Lung (tissue), 12 donors: Measurements from ENCODE around the gene LEPROT. TPM values are rescaled to one million over a fixed set of nuclear protein-coding genes. Genes with fewer than 3 reads are reported as not detected.

Experiments used
- ATAC-seq: fragments of 200-7000 bp; cut with Tn5 transposase; one replicate; pipeline ENCODE4 v1.9.1; 2020; ENCODE audit warnings: moderate number of reproducible peaks; ENCODE audit not compliant: insufficient read depth, low FRiP score
- DNase-seq, 3 donors: peaks; one replicate each; pipeline ENCODE4 v3.0.0-alpha.2; 2013 to 2017
- H3K27ac ChIP-seq, 2 donors: one replicate each; pipeline ENCODE4 v1.5.1; 2013; ENCODE audit warnings: mild to moderate bottlenecking in 2 of 2, moderate library complexity in 2 of 2, control low read depth in 1 of 2, inconsistent platforms in 1 of 2, low read depth in 1 of 2, low read length in 1 of 2
- H3K27me3 ChIP-seq, 3 donors: one replicate each; pipeline ENCODE4 v1.5.1; 2013; ENCODE audit warnings: low read length in 2 of 3; ENCODE audit not compliant: control insufficient read depth in 3 of 3, insufficient read depth in 3 of 3
- H3K36me3 ChIP-seq, 4 donors: one replicate each; pipeline ENCODE4 v1.5.1; 2013; ENCODE audit warnings: low read length in 4 of 4, mild to moderate bottlenecking in 1 of 4, moderate library complexity in 1 of 4; ENCODE audit not compliant: control insufficient read depth in 4 of 4, insufficient read depth in 4 of 4
- H3K4me1 ChIP-seq, 5 donors: one replicate each; pipeline ENCODE4 v1.5.1; 2013; ENCODE audit warnings: low read length in 5 of 5, mild to moderate bottlenecking in 2 of 5, moderate library complexity in 1 of 5; ENCODE audit not compliant: control insufficient read depth in 5 of 5, insufficient read depth in 5 of 5
- H3K4me3 ChIP-seq: one replicate; pipeline ENCODE4 v1.5.1; 2013; ENCODE audit warnings: mild to moderate bottlenecking, control low read depth, moderate library complexity
- H3K9ac ChIP-seq, 2 donors: one replicate each; pipeline ENCODE4 v1.5.1; 2013; ENCODE audit warnings: low read length in 2 of 2, control low read depth in 1 of 2; ENCODE audit not compliant: insufficient read depth in 1 of 2
- H3K9me3 ChIP-seq, 4 donors: one replicate each; pipeline ENCODE4 v1.5.1; 2013; ENCODE audit warnings: low read length in 3 of 4, mild to moderate bottlenecking in 1 of 4, moderate library complexity in 1 of 4; ENCODE audit not compliant: control insufficient read depth in 4 of 4, insufficient read depth in 3 of 4
- CTCF ChIP-seq: IDR thresholded peaks from 2 replicates; pipeline ENCODE4 v1.5.1; 2012; ENCODE audit warnings: mild to moderate bottlenecking; ENCODE audit errors: control extremely low read depth, extremely low read depth
- WGBS, 2 donors: extraction: QIAGEN DNeasy Blood & Tissue Kit; methylation state at CpG; one replicate each; pipeline ENCODE4 v1.1.7; 2013; 5-methylcytosine and 5-hydroxymethylcytosine counted together
- polyA plus RNA-seq, 2 donors: library from polyadenylated mRNA; stranded (reverse); fragments of 200-250 nt; gene quantifications; one replicate each; pipeline ENCODE4 v1.2.1, GENCODE V29; 2013
- total RNA-seq, 2 donors: library from RNA; depleted of rRNA in 1 of 2; stranded (reverse); fragments of >200 nt in 1 of 2; gene quantifications; one replicate each; pipeline ENCODE4 v1.2.1, GENCODE V29; 2014 to 2021
- donor health status: control.
- donor health status: control.
- donor health status: Bipolar disorder and iron deficiency.
- donor health status: healthy.
- donor health status: DM: yes; HTN: yes; CAD: no.

Gene LEPROT
- total and polyA plus RNA-seq, 4 donors: 43.0 to 88.6 (median 68.5) TPM

- Histone ChIP-seq H3K27ac (no peak overlapping the region), H3K4me1 (no peaks in the 10 kb centered on the region), H3K4me3 (no peak overlapping the region), H3K9ac (no peak overlapping the region), H3K36me3 (peaks cover 0 to 6% (median 0%) of the 10 kb centered on the region in 4 donors), H3K9me3 (peaks cover 0 to 1% (median 0%) of the 10 kb centered on the region in 4 donors), H3K27me3 (no peaks in the 10 kb centered on the region)
- DNase-seq (no peak), ATAC-seq (no peak)
- WGBS, 2 donors: 93 to 97% methylated on average over 2 of the region's 2 CpGs
- no peak for TF ChIP-seq CTCF
These were observed 32.6 kb upstream of the LEPROT start for GRCh38 chr1:65387821-65388220.

GRCh38 chr1:65388908-65389695 lies 31.4 kb upstream of the LEPROT start:
- H3K27ac ChIP-seq: no peak overlapping the region
- DNase-seq: no peak
- H3K9me3 ChIP-seq: peaks cover 0 to 1% (median 0%) of the 10 kb centered on the region in 4 donors
- TF ChIP-seq CTCF: no peak
- WGBS, 2 donors: 94 to 97% methylated on average over 3 of the region's 3 CpGs
- ATAC-seq: no peak
- no peaks in the 10 kb centered on the region for H3K4me1 ChIP-seq
- H3K27me3 ChIP-seq: no peaks in the 10 kb centered on the region
- no peak overlapping the region for H3K9ac ChIP-seq
- H3K4me3 ChIP-seq: no peak overlapping the region
- H3K36me3 ChIP-seq: peaks cover 0 to 6% (median 0%) of the 10 kb centered on the region in 4 donors

- peaks cover 0 to 6% (median 0%) of the 10 kb centered on the region in 4 donors for H3K36me3 ChIP-seq
- H3K27me3 ChIP-seq: no peaks in the 10 kb centered on the region
- TF ChIP-seq CTCF: no peak
- no peak overlapping the region for H3K27ac ChIP-seq
- H3K4me3 ChIP-seq: no peak overlapping the region
- WGBS, 2 donors: 99% methylated on average over 7 of the region's 7 CpGs
- no peak overlapping the region for H3K9ac ChIP-seq
- no peak for DNase-seq
- no peak for ATAC-seq
- H3K9me3 ChIP-seq: peaks cover 0 to 1% (median 0%) of the 10 kb centered on the region in 4 donors
- no peaks in the 10 kb centered on the region for H3K4me1 ChIP-seq
These were observed 28.0 kb upstream of the LEPROT start for GRCh38 chr1:65392497-65392896.
